ENCODE data around the gene TSPAN5.

DNA sequence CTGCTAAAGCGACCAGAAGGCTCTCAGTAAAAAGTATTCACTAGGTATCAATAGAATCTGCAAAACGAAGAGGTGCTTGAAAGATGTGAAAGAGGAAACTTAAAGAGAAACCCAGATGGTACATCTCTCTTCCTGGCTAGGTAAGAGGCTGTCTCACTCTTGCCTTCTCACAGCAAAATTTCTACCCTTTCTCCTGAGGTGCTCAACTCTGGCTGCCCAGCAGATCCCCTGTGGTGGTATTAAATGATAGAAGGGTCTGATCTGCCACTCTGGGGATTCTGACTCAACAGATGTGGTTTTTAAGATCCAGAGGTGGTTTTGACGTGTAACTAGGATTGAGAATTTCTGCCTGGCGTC, 14.9 kb upstream of the TSPAN5 start:
- TF ChIP-seq POLR2A (IDR thresholded peaks at IDR 0.05; ENCODE audit: low read depth, low read length), result no peak
- no peak for TF ChIP-seq POLR2AphosphoS5 (IDR thresholded peaks at IDR 0.05; ENCODE audit: low read depth, low read length)
- TF ChIP-seq PAX5 (IDR thresholded peaks at IDR 0.05; ENCODE audit: insufficient read depth, low read length, severe bottlenecking), result no peak
- no peak for TF ChIP-seq TAF1 (IDR thresholded peaks at IDR 0.05; ENCODE audit: low read depth, low read length)
- TF ChIP-seq SPI1 (IDR thresholded peaks at IDR 0.05; ENCODE audit: low read depth, low read length), result no peak
